VCaP (cell line): ENCODE data around the gene RNU5B-1.
A peak's percentile ranks its signal among the peaks of the same experiment; 100 is the strongest.

Experiments used
- H3K27ac ChIP-seq: fragments of 450-650 bp; 2 replicates; pipeline ENCODE4 v1.5.1; 2017
- CTCF ChIP-seq: fragments of 450-650 bp; conservative IDR thresholded peaks from 2 replicates; pipeline ENCODE4 v1.5.1; 2017; ENCODE audit warnings: mild to moderate bottlenecking, moderate library complexity

RNU5B-1 gene

DNA sequence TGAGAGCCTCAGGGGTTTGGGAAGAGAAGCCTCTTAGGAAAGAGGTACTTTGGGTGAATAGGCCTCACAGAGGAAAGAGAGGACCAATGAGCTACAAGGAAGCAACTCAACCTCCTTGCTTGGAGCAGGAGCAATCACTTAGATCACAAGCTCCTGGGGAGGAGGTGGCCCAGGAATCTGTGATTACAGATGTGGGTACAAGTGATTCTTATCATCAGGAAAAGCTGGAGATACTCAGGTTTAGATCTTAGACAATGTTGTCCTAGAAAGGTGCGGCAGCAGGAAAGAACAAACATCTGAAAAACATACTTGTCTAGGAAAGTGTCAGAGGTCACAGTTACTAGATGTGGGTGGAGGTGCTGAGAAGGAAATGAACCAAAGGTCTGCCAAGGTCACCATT, 26.0 kb upstream of the RNU5B-1 start:
- no peak overlapping the region for H3K27ac ChIP-seq
- no peak for TF ChIP-seq CTCF

DNA sequence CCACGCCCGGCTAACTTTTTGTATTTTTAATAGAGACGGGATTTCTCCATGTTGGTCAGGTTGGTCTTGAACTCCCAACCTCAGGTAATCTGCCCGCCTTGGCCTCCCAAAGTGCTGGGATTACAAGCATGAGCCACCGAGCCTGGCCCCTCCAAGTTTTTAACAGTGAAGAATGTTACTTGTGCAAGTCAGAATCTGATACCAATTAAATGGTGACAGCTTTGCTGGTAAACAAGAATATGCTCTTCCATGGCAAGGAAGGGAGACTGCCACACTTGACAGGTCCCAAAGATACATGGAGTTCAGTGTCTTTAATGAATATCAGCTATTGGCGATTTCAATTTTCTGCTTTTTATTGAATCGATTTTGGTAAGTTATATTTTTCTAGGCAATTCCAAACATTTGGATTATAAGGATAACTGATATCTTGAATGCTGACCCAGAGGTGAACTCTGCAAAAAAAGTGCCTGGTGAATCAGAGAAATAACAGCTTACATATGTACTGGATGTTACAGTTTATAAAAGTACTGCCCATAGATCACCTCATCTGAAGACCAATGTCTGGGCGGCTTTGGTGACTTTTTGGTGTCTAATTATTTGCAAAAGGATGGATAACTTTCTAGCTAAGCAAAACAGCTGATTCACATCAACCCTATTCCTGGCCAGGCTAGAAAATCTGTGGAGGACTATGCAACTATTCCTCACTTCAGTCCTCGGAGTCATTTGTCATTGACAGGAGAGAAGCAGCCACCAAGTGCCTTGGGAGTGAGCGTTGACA, 19.0 kb upstream of the RNU5B-1 start:
- peak overlapping the region; percentile 92 for H3K27ac ChIP-seq

DNA sequence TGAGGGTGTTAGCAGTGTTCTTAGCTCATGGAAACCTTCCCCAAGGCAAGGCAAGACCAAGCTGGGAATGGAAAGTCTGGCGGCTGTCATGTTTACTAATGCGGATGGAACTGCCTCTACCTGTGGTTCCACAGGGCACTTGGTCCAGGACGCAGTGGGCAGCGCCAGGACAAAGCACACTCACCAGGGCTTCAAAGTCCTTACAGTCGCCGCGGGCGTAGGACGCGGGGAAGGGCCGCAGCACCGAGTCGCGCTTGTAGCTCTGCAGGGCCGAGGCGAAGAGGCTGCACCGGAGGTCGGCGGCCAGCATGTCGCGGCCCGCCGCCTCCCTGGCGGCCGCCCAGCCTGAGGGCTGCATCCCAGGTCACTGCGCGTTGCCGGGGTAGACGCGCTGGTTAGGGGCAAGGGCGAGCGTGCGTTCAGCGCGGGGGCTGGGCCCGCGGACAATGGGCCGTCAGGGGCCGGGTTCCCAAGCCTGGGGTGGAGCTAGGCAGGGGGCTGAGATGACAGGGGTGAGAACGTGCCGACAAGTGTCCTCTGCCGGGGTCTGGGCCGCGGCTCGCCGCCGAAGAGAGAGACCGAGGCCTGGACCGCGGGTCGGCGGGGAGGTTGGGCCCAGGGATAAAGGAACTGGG, 18.3 kb upstream of the RNU5B-1 start:
- H3K27ac ChIP-seq, result peak overlapping the region; percentile 92
- no peak for TF ChIP-seq CTCF

More for the DNA sequence above, 19.0 kb upstream of the RNU5B-1 start:
- TF ChIP-seq CTCF, result no peak

GRCh38 chr15:65286704-65287519, 17.6 kb upstream of the RNU5B-1 start, which contains the start of gene PARP16:
Gene PARP16 (minus strand): TSS chr15:65286883. CDS start chr15:65286426, 457 bp downstream.
- H3K27ac ChIP-seq, result peak within 1 kb of the TSS; percentile 92
- TF ChIP-seq CTCF, result peak; percentile 48

- TF ChIP-seq CTCF, result no peak
- peak overlapping the region; percentile 92 for H3K27ac ChIP-seq
Measured at GRCh38 chr15:65287520-65287855, 17.0 kb upstream of the RNU5B-1 start.

GRCh38 chr15:65289261-65289854, 15.1 kb upstream of the RNU5B-1 start:
- H3K27ac ChIP-seq, result no peak overlapping the region
- TF ChIP-seq CTCF, result no peak

DNA sequence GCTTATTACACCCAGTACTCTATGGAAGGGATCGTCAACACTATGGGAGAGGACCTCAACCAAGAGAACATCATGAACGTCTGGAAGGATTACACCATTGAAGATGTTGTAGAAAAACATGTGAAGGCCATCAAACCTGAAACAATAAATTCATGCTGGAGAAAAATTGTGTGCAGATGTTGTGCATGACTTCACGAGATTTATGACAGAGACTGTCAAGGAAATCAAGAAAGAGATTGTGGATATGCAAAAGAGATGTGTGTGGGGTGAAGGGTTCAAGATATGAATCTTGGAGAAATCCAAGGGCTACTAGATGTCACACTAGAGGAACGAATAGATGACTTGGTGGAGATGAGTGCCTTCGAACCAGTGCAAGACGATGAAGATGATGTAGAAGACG, 14.2 kb upstream of the RNU5B-1 start:
- no peak overlapping the region for H3K27ac ChIP-seq
- no peak for TF ChIP-seq CTCF
